HG03558 (cell line): ENCODE data around the gene CTXN3.

Experiments
- ATAC-seq: cut with Tn5 transposase; IDR thresholded peaks from one replicate; pipeline ENCODE4 v1.9.1; 2021; ENCODE audit warnings: moderate number of reproducible peaks; ENCODE audit not compliant: unreplicated experiment; ENCODE audit errors: extremely low read depth

The CTXN3 gene

GRCh38 chr5:127649018-127649439 lies at the start of gene CTXN3:
CTXN3 (plus strand) TSS chr5:127649082; CDS start chr5:127657522, 8,440 bp downstream.
- no peak for ATAC-seq

DNA sequence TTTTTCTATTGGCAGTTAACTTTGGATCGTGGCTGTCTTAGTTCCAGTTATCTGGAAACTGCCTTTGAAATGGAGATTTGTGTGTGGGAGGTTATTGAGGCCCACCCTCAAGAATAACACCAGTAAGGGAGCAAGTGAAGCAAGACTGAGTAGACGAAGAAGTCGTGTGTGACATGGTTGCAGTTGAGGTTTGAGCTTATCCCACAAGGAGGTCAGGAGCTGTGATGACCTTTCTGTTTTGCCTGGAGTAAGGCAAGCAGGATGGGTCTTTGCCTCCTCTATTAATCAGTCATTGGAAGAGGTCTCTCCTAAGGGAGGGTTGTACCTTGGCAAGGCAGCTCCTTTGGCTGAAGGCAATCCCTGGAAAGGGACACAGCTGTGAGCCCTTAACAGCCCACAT lies 49.6 kb upstream of the CTXN3 start:
- no peak for ATAC-seq

- no peak for ATAC-seq
Observed at GRCh38 chr5:127599847-127600246, 49.0 kb upstream of the CTXN3 start.

- no peak for ATAC-seq
Observed at GRCh38 chr5:127601111-127601510, 47.8 kb upstream of the CTXN3 start.

DNA sequence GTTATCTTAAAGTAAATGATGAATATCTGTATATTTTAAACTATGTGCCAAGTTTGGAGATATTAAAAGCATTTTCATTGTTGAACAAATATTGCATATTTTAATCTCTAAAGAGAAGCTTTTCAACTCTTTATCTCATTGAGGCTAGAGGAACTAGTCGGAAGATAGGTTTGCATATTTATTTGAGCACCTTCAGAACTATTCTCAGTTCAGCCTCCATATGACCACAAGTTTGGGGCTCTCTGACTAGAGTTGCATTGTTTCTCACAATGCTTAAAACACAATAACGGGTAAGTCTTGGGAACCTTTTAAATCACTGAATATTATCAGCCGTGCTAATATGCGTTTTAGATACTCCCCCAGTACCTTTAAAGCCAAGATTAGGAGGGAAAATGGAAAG lies 47.3 kb upstream of the CTXN3 start:
- ATAC-seq, result no peak

- no peak for ATAC-seq
Observed at GRCh38 chr5:127602481-127602880, 46.4 kb upstream of the CTXN3 start.

GRCh38 chr5:127602896-127603844 lies 45.7 kb upstream of the CTXN3 start:
- ATAC-seq, result no peak

DNA sequence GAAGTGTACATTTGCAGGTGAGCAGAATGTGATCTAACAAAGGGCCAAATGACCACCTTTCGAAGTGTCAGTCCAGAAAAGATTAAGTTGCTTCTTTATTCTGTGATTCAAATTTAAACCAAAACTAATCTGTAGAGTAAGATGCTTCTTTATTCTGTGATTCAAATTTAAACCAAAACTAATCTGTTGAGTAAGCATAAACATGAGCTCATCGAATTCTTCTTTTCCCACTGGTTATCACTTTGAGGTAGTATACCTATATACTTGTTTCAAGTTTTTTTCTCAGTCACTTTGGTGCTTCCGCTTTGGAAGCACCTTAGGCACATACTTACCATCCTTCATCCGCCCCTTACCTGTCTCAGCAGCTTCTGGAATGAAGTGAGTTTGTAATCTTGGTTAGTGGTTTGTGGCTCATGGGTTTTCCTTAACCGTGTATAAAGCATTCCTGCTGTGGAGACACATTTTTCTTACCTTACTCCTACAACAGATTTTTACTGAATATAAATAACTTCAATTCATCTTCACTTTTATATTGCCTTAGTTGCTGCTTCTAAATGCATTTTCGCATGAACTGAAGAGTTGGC lies 40.7 kb upstream of the CTXN3 start:
- no peak for ATAC-seq

DNA sequence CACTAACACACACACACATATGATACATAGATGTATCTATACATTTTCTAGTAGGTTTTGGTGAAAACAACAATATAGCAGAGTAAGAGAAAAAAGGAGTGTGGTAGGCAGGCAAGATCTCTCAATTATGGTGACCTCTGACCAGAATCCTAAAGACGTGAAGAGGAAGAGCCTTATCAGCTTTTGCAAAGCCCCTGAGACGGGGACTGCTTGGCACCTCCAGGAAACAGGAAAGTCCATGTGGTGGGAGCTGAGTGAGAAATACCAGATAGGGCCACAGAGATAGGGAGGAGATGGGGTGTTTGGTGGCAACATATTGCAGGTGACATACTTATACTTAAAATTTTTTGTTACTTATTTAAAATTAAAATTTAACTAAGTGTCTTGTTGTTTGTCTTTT lies 39.9 kb upstream of the CTXN3 start:
- no peak for ATAC-seq

DNA sequence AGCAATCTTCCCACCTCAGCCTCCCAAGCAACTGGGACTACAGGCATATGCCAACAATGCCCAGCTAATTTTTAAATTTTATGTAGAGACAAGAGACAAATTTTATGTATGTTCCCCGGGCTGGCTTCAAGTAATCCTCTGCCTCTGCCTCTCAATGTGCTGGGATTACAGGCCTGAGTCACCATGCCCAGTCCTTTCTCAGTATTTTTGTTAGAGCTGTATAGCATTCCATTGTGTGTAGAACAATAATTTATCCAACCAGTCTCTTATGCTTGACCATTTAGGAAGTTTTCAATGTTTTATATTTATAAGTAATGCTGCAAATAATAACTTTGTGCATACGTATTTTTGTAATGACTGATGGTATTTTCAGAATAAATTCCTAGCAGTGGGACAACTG lies 38.9 kb upstream of the CTXN3 start:
- ATAC-seq, result no peak

DNA sequence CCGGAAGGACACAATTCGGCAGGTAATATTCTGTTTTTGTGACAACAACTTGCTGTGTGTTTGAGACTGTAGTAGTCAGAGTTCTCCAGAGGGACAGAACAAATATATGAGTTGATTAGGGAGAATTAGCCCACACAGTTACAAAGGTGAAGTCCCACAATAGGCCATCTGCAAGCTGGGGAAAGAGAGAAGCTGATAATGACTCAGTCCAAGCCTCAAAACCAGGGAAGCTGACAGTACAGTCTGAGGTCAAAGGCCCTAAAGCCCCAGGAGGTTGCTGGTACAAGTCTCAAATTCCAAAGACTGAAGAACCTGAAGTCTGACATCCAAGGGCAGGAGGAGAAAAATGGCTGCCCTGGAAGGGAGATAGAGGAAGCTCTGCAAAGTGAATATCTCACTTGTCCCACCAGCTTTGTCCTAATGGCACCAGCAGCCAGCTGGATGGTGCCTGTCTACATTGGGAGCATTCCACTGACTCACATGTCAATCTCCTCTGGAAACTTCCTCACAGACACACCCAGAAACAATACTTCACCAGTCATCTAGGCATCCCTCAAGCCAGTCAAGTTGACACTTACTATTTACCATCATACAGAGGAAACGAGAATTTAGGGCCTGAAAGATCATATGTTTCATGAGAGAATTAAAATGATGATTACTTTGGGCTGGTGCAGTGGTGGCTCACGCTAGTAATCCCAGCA lies 36.3 kb upstream of the CTXN3 start:
- ATAC-seq, result no peak

DNA sequence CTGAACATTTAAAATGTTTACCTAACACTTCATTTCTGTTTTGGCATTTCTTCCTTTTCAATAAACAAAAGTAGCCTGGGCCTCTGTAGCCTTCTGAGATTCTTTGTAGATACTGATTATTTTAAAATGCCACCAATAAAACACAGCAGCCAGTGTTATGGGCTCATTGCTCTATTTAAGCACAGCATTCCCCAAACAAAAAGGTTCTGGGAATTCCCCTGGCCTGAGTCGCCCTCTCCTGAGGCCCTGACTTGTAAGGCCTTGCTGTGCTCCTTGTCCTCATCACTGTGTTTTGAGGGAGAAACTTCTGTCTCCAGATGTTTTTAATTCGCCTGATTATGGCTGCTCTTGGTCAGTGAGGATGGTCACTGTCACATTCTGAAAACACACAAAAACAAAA lies 33.0 kb upstream of the CTXN3 start:
- no peak for ATAC-seq

DNA sequence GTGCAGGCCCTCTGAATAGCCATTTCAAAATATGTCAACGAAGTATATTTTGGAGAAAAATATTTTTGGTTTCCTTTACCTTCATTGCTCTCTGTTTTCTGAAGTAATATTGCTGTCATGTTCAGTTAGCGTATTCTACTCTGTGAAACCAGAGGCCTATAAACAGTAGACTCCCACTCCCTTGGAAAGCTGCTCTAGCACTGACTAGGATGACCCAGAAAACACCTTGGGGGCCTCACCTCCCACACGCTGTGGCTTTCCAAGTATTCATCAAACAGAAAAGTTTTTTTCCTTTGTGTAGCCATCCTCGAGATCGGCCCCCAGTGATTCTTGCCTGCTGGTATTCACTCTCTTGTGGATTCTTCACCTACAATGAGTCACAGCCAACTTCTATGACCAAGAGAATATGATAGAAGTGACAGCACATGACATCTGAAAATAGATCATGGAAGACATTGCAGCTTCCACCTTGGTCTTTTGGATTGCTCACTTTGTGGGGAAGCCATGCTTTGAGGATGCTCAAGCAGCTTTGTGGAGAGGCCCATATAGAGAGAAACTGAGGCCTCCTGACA lies 28.9 kb upstream of the CTXN3 start:
- ATAC-seq, result no peak

DNA sequence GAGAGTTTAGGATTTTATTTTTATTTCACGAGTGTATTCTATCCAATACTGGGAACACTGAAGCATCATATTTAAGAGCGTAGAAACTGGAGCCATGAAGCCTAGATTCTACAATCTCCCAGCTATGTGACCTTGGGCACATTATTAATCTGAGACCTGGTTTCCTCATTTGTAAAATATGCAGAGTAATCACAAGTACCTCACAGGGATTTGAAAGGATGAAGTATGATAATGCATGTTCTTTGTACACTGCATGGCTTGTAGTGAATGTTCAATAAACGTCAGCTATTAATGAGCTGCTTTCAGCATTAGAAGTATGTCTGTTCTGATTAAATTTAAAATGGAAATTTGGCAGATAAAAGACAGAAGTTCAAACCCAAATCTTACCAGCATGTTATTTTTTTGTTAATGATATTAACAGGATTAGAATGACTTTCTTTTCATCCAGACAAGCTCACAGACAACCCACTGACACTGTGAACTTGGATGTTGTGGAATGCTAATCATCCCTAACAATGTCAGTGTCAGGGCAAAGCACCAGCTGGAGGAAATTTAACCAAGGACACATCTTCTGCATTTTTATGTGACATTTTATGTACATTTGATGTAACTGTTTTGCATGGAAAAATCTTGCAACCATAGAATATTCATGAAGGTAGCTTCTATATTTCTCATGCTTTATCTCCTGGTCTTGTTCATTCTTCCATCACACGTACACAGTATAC lies 27.1 kb upstream of the CTXN3 start:
- no peak for ATAC-seq

GRCh38 chr5:127634007-127634406 lies 14.9 kb upstream of the CTXN3 start:
- no peak for ATAC-seq

GRCh38 chr5:127639828-127640227 lies 9.1 kb upstream of the CTXN3 start:
- ATAC-seq, result no peak

DNA sequence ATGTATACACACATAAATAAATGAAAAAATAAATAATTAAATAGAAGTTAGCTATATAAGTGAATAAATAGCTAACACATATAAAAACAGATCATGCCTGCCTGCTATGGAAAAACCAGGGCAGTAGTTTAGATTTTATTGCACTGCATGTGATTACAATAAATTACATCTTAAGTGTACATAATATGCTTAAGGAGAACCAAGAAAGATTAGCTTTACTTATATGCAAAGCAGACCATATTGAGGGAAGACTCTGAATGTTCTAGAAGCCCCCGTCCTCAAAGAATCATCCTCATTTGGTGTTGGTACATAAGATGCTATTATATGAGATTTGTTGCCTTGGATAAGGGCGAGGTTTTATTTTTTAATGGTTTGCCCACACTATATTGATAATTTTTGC lies 5.9 kb upstream of the CTXN3 start:
- ATAC-seq, result no peak

- ATAC-seq, result no peak
Observed at GRCh38 chr5:127643607-127644006, 5.3 kb upstream of the CTXN3 start.

- no peak for ATAC-seq
Observed at GRCh38 chr5:127645300-127645726, 3.6 kb upstream of the CTXN3 start.

DNA sequence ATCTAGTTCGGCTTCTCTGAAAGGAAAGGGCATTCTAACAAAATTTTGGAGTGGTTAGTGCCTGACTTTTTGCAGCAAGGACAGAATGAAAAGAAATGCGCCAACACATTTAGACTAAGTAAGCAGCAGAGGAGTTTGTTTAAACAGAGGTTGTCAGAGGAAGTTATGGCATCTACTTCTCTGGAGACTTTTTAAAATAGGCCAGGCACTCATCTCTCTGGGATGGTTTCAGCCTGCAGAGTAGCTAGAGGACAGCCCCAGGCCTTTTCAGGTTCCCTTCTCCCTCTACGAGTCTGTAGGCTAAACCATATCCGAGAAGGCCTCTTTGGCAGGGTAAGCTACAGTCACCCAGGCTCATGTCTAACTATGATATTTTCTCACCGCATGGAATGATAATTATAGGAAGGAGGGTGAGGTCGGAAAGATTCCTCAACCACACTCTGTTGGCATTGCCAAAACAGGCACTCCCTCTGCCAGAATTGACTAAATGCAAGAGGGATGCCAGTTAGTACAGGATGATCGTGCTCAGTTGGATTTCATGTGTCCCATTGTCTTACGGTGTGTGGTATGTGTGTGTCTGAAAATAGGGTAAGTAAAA lies 1.4 kb upstream of the CTXN3 start:
- ATAC-seq, result no peak
